PC-3 (cell line): ENCODE measurements around the gene SCNN1B.

Experiments used
- CTCF ChIP-seq: fragments of 300-600 bp; sonication (generic); conservative IDR thresholded peaks from 2 replicates; pipeline ENCODE4 v1.5.1; 2017; ENCODE audit warnings: antibody characterized with exemption, low read depth, mild to moderate bottlenecking, low read length
- EZH2 ChIP-seq: fragments of 300-600 bp; sonication (generic); IDR thresholded peaks from one replicate; pipeline ENCODE4 v1.6.1; 2017; ENCODE audit warnings: antibody characterized with exemption, mild to moderate bottlenecking, low read length; ENCODE audit not compliant: unreplicated experiment

GRCh38 chr16:23301251-23302044 is 654 bp upstream of the SCNN1B start:
- TF ChIP-seq EZH2 (no peak), CTCF (no peak)
